Measurements from ENCODE around the gene CABCOCO1.

CABCOCO1 gene

GRCh38 chr10:61789031-61789430 is 126.3 kb downstream of the CABCOCO1 start:
- no peak for DNase-seq (ENCODE audit: extremely low spot score)
- CTCF ChIA-PET = no interaction called here
- POLR2A ChIA-PET = no interaction called here
- TF ChIP-seq, protein P1, sequence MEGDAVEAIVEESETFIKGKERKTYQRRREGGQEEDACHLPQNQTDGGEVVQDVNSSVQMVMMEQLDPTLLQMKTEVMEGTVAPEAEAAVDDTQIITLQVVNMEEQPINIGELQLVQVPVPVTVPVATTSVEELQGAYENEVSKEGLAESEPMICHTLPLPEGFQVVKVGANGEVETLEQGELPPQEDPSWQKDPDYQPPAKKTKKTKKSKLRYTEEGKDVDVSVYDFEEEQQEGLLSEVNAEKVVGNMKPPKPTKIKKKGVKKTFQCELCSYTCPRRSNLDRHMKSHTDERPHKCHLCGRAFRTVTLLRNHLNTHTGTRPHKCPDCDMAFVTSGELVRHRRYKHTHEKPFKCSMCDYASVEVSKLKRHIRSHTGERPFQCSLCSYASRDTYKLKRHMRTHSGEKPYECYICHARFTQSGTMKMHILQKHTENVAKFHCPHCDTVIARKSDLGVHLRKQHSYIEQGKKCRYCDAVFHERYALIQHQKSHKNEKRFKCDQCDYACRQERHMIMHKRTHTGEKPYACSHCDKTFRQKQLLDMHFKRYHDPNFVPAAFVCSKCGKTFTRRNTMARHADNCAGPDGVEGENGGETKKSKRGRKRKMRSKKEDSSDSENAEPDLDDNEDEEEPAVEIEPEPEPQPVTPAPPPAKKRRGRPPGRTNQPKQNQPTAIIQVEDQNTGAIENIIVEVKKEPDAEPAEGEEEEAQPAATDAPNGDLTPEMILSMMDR (IDR thresholded peaks at IDR 0.05; ENCODE audit: control extremely low read depth, extremely low read depth, low read depth, missing control alignments) = no peak

- TF ChIP-seq, protein P1 (IDR thresholded peaks at IDR 0.05; ENCODE audit: control extremely low read depth, extremely low read depth, low read depth, missing control alignments) = no peak
- no peak for DNase-seq (ENCODE audit: extremely low spot score)
- ChIA-PET POLR2A (no interaction called here), CTCF (interaction anchor here (1.5 kb wide), 1 partner anchor 45 kb away, joined by 3 read pairs; no protein-coding TSS in a partner anchor)
These were observed 128.5 kb downstream of the CABCOCO1 start for GRCh38 chr10:61791216-61791615.

DNA sequence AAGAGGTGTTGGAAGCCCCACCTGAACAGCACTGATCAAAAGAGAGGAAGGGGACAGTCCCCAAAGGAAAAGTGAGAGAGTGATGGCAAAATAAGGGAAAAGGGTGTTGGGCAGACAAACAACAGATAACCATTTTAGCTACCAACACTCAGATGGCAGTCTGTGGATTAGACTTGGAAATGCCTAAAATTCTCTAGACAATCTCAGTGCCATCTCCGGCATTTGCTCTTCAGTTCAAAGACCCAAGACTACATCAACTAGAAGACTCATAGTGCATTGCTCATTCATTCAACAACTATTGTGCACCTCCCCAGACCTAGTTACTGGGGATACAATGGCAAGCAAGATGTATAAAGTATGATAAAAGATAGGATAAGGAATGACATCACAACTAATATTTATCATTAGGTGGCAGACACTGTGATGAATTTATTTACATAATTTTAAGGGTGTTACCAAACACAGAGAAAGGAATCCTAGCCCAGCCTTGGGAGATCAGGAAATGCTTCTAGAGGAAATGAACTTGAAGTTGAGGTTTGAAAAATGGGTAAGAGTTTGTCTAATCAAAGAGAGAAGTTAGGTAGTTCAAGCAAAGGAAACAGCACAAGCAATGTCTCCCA is 129.5 kb downstream of the CABCOCO1 start:
- POLR2A ChIA-PET = no interaction called here
- TF ChIP-seq, protein P1 (IDR thresholded peaks at IDR 0.05; ENCODE audit: control extremely low read depth, extremely low read depth, low read depth, missing control alignments) = no peak
- CTCF ChIA-PET = interaction anchor here (1.5 kb wide), 1 partner anchor 44 kb away, joined by 3 read pairs; no protein-coding TSS in a partner anchor
- no peak for DNase-seq (ENCODE audit: extremely low spot score)

DNA sequence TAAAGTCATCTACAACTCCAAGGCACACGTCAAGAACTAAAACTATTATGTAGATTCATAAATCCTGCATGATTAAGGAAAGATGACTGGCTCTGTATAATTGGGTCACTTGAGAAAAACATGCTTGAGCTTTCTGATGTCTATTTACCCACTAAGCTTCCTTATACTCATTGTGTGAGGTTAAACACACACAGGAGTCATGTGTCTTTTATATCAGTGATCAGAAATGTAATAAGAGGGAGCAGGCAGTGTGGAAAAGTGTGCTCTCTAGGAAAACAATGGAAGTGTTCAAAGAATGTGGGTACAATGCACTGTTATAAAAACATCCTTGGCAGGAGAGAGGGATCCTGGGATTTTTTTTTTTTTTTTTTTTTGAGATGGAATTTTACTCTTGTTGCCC is 130.2 kb downstream of the CABCOCO1 start:
- DNase-seq (ENCODE audit: extremely low spot score) = no peak
- TF ChIP-seq, protein P1 (IDR thresholded peaks at IDR 0.05; ENCODE audit: control extremely low read depth, extremely low read depth, low read depth, missing control alignments) = no peak
- ChIA-PET CTCF (no interaction called here), POLR2A (no interaction called here)

DNA sequence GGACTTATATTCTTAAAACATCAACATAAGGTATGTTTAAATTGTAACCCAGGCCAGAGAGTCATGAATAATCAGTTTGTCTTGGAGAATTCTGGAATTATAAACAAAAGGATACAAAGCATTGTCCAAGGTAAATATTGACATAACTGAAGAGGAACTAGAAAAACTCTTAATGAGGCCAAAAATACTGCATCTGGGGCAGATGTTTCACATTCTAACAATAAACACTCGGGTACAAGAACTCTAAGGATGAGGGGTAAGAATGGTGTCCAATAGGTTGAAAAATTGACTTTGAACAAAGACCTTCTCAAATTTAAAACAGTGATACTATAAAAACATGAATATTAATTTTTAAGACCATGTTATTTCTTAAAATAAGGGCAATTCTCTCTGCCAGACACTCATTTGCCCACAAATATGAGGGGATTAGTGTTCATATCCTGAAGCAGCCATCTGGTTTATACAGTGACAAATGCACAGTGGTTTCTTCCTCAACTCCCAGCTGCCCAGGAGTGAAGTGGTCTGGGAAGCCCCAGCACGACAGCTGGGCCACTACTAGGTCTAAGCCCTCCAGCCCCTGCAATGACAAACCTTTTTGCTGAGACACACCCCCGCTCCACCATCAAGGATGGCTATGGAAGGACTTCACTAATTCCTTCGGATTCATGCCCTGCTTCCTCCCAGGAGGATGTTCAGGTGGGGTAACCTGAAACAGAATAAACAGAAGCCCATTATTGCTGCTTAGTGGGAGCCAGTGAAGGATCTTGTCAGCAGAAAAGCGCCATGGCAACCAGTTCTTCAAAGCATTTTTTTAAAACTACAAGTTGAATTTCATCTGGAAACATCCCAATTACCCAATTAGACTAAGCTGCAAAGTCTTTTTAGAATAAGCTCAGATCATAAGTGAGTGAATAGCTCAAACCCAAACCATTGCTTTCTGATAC is 131.3 kb downstream of the CABCOCO1 start:
- CTCF ChIA-PET = no interaction called here
- POLR2A ChIA-PET = no interaction called here
- TF ChIP-seq, protein P1 (IDR thresholded peaks at IDR 0.05; ENCODE audit: control extremely low read depth, extremely low read depth, low read depth, missing control alignments) = no peak
- no peak for DNase-seq (ENCODE audit: extremely low spot score)

DNA sequence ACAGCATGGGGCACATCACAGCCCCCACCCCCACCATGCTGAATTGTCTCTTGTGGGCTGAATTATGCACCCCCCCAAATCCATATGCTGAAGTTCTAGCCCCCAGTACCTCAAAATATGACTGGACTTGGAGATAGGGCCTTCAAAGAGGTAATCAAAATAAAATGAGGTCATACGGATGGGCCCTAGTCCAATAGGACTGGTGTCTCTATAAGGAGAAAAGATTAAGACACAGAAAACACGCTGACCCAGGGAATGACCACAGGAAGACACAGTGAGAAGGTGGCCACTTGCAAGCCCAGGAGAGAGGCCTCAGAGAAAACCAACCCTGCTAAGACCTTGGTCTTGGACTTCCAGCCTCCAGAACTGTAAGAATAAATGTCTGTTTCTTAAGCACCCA is 132.4 kb downstream of the CABCOCO1 start:
- ChIA-PET POLR2A (no interaction called here), CTCF (no interaction called here)
- TF ChIP-seq, protein P1 (IDR thresholded peaks at IDR 0.05; ENCODE audit: control extremely low read depth, extremely low read depth, low read depth, missing control alignments) = no peak
- no peak for DNase-seq (ENCODE audit: extremely low spot score)

Data from GM10248 (cell line).